GM20431 (cell line): ENCODE data around the gene XPO6.

Experiments used
- in situ Hi-C: fragments of 300-500 bp; cut with MseI, MboI; formaldehyde crosslinking; loops from one replicate; pipeline ENCODE4 v1.15.0; 2020; ENCODE audit warnings: low sequenced_read_pairs; ENCODE audit not compliant: unreplicated experiment

XPO6 gene

GRCh38 chr16:28185696-28186095, 26.1 kb downstream of the XPO6 start:
- in situ Hi-C loops, result no loop called here

DNA sequence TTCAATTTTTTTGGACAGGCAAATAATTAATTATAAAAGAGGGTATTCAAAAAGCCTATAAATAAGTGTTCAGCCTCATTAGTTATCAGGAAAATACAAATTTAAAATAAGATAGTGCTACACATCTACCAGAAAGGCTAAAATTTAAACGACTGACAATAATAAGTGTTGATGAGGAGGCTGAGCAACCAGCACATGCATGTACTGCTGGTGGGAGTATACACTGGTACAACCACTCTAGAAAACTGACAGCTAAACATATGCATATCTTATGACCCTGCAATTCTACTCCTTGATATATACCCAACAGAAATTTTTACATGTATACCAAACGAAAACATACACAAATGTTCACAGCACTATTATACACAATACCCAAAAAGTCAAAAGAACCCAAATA, 27.1 kb downstream of the XPO6 start:
- in situ Hi-C loops, result no loop called here

- in situ Hi-C loops, result no loop called here
Measured at GRCh38 chr16:28183930-28184329, 27.8 kb downstream of the XPO6 start.

GRCh38 chr16:28183484-28183883, 28.3 kb downstream of the XPO6 start:
- in situ Hi-C loops, result no loop called here

DNA sequence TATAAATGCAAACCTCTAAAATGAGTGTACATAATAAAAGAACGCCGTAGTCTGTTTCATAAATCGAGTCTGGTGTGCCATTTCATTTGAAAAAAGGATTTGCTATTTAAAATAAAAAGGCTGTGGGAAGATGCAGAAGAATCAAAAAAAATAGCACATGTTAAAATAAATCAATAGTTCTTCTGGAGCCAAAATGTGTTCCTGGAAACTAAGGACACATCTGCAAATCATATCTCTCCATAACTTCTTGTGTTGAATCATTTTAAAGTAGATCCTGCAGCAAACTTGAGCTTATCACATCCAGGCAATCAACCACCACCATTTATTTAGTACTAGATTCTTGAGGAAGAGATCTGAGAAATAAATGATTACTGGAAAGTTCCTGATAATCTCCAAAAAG, 29.0 kb downstream of the XPO6 start:
- in situ Hi-C loops, result no loop called here

DNA sequence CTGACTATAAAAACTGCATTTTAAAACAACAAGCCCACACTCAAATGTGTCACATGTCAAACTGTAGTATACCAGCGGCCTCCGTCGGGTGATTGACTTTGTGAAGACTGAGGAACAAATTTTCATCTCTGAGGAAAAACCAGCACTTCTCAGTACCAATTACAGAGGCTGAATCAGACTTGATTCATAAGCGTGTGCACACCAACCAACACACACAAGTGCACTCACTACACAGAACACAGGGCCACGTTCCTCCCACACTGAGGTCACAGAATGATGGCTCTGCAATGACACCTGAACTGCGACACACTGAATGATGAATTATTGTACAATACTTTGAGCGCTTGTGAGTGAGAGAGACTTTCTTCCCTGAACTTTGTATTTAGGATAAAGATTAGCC, 29.6 kb downstream of the XPO6 start:
- in situ Hi-C loops, result no loop called here

GRCh38 chr16:28181515-28181914, 30.2 kb downstream of the XPO6 start:
- in situ Hi-C loops, result no loop called here

- in situ Hi-C loops, result no loop called here
Measured at GRCh38 chr16:28180655-28181460, 30.9 kb downstream of the XPO6 start.

DNA sequence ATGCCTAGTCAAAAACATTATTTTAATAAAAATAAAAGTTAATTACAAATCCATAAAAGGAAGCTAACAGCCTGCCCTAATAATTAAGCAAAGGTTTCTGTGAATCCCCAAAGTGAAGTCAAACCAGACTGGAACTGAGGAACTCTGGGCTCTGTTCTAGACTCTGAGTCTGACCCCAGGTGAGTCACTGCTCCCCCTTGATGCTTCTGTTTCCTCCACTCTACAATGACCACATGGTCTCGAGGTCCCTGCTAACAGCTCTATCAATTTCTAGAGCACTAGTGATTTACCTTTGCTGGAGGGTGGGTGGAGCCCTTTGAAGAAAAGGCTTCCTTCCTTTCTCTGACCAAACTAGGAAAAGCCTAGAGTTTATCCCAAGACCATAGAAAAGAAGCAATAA, 32.4 kb downstream of the XPO6 start:
- in situ Hi-C loops, result no loop called here

GRCh38 chr16:28175715-28176114, 36.0 kb downstream of the XPO6 start:
- in situ Hi-C loops, result no loop called here

- in situ Hi-C loops, result no loop called here
Measured at GRCh38 chr16:28172336-28172735, 39.4 kb downstream of the XPO6 start.

DNA sequence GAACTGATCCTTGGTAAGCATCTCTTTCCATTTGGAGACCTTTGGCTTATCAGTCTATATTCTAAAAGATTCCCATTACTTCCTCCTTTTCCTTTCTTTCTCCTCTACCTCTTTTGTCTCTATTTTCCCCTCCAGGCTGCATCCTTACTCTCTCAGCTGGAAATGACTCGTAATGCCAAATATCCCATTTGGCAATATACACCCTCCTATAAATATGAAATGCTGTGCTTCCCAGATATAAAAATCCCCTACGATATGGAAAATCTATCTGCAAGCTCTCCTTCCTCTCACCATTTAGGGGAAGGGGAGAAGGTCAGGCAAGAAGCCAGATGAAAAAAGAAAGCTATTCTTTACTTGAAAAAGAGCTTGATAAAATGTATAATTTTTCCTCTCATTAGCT, 39.9 kb downstream of the XPO6 start:
- in situ Hi-C loops, result no loop called here

- in situ Hi-C loops, result no loop called here
Measured at GRCh38 chr16:28168991-28169554, 42.7 kb downstream of the XPO6 start.

DNA sequence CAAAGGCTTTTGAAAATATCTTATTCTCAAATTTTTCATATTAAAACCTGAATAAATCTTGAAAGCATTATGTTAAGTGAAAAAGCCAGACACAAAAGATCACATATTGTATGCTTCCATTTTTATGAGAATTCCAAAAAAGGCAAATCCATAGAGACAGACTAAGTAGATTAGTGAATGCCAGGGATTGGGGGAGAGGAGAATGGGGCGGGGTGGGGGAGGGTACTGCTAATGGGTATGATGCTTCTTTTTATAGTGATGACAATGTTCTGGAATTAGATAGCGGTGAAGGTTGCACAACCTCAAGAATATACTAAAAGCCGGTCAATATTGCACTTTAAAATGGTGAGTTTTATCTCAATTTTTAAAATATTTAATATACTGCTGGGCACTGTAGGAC, 44.0 kb downstream of the XPO6 start:
- in situ Hi-C loops, result no loop called here

DNA sequence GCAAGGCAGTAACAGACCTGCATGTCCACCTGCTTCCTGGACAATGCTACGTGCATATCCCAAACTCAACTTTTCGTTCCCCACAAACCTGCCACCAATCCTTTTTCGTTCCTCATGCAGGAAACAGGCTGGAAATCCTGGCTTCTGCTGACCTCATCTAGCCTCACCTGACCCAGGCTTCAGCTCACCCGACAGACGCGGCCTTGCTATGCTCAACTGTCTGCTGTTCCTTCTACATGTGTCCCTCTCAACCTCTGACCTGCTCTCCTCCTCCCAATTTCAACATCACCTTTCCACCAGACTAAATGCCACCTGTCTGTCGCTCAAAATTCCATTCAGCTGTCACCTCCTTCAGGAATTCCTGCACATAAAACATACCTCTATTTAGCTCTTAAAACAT, 44.5 kb downstream of the XPO6 start:
- in situ Hi-C loops, result no loop called here

DNA sequence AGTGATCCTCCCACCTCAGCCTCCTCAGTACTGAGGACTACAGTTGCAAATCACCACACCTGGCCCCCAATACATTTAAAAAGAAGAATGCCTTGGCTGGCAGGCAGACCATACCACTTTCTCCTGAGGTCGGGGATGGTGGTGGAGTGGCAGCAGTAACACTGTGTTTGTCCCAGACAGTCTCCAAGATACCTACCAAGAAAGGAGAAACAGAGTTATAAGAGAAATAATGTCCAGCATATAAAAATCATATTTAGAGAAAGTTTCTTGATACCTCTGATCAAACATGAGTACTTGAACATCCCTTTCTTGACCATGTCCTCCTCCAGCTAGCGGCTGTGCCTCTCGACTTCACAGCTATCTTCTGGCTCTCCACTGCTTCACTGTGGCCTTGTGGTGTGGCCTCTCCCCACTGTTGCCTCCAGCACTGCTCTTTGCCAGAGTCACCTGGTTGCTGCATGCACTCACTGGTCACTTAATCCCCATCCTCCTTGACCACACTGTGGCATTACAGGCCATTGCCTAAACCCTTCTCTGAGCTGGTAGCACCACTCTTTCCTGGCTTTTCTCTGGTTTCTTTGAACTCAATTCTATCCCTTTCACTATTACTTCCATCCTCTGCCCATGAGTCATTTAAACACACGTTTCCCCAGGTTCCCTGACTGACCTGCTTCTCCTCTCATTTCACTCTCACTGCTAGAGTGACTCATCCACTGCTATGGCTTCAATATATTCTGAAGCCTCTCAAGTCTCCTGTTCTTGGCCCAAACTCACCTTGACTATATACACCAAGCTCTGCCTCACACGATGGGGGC, 45.2 kb downstream of the XPO6 start:
- in situ Hi-C loops, result no loop called here

DNA sequence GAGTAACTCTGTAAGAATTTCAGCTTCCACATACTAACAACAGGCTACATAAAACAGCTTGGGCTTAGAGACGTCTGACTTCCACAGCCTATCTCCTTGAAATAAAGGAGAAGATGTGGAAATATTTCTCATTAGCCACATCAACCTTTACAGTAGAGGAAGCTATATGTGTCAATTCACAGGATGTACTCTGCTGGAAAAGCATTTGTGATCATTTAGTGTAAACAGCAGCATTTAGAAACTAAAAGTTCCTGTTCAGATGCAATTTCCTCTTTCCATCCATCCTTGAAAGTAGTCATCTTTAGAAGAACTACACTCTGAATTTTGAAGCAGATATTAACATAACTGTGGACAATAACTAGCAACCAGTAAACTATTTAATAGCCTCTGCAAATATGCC, 46.2 kb downstream of the XPO6 start:
- in situ Hi-C loops, result no loop called here

DNA sequence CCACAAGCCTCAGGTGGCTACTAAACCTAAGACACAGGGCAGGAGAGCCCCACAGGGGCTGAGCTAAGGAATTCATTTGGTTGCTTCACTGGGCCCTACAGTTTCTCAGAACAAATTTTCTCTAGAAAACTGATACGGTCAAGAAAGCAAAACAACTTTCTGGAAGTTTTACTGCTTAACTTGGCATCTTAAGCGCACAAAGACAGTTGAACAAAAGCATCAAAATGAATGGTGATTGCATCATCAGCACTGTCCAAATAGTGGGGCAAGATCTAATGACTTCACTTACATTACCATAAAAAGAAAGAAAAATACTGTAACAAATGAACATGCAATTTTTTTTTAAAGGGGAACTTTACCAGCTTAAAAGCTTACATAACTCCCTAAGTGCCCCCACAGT, 47.6 kb downstream of the XPO6 start:
- in situ Hi-C loops, result no loop called here

GRCh38 chr16:28163699-28164098, 48.1 kb downstream of the XPO6 start:
- in situ Hi-C loops, result no loop called here

DNA sequence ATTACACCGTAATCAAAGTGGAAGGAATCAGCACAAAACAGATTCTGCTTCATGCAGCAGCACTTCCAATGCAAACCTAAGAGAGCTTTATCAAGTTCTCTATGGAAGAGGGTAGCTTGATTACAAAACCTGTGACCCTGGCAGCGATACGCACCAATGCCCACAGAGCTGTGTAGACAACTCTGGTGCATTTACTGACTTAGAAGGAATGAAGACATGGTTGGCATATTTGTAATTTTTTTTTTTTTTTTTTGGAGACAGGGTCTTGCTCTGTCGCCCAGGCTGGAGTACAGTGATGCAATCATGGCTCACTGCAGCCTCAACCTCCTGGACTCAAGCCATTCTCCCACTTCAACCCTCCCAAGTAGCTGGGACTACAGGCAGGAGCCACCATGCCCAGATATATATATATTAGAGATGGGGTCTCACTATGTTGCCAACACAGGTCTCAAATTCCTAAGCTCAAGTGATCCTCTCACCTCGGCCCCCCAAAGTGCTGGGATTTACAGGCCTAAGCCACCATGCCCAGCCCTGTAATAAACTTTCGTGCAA, 49.4 kb downstream of the XPO6 start:
- in situ Hi-C loops, result no loop called here

GRCh38 chr16:28161626-28162025, 50.1 kb downstream of the XPO6 start:
- in situ Hi-C loops, result no loop called here
